GM18870 (cell line): ENCODE measurements around the gene NATD1.
A peak's percentile ranks its signal among the peaks of the same experiment; 100 is the strongest.

ENCODE experiments used
- ATAC-seq: cut with Tn5 transposase; IDR thresholded peaks from one replicate; pipeline ENCODE4 v1.9.1; 2021; ENCODE audit warnings: moderate library complexity; ENCODE audit not compliant: unreplicated experiment

The NATD1 gene

DNA sequence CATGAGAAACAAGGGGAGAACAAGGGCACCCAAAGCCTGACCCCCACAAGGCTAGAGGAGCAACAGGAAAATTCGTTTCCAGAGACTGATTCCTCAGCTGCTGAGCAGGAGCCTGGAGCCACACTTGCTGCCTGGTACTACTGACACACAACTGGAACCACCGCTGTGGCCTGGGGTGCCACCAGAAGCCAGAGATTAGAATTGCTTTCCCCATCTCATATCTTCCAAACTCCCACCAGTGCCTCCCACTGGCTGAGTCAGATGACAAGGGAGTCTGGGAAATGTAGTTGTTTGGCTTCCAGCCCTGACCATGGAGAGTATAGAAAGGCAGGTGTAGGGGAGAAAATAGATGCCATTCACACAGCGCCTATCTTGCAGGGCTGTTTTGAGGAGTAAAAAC lies 35.1 kb downstream of the NATD1 start:
- ATAC-seq = no peak

DNA sequence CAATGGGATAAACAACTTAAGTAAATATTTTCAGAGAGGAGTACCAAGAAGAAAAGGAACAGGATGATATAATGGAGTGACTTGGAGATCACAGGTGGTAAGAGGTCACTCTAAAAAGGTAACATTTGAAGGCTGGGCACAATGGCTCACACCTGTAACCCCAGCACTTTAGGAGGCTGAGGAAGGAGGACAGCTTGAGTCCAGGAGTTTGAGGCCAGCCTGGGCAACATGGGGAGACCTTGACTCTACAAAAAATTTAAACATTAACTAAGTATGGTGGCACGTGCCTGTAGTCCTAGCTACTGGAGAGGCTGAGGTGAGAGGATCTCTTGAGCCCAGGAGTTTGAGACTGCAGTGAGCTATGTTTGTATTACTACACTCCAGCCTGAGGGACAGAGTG lies 35.9 kb downstream of the NATD1 start:
- no peak for ATAC-seq

DNA sequence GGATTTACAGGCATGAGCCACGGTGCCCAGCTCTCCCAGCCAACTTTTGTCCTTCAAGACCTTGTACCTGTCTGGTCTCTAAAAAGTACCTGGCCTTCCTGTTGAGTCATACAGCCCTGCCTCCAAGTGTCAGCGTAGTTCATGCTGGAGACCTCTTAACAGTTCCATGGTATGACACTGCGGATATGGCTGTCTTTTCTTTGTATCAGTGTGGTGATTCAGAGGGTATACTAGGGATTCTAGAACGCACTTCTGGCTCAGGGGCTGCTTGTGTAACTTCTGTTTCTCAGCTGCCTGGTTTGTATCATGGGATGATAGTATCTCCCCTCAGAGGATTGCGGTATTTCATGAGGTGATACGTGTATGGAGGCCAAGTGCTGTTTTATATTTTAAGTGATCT lies 37.3 kb downstream of the NATD1 start:
- no peak for ATAC-seq

DNA sequence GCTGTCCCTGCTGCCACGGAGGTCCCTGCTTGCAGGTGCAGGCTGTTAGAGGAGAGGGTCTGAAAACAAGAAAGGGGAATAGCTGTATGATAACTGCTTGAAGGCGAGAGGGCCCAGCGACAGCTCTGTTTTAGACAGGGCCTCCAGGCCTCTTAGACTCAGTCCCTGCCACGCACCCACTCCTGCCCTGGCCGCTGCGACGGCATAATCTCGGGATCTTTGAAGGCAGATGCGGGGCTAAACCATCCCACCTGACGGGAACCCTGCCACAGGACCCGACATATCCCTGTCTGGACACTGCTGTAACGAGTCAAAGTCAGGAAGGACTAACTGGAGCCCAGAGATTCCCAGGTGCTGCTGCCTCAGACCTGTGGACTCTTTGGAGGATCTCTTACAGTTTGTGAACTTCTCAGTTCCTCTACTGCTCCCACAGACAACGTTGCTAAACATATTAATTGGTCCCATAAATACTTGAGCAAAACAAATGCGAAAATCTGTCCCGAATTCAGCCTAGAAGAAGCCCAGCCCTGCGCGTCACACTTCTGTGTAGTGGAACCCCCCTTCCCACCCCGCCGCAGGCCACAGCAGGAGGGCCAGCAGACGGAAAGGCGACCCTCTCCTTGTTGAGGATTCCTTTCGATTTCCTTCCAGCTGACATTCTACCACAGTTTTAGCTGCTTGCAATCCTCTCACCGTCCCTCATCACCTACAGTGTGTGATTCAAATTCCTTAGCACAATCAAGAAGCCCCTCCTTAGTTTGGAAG lies 38.3 kb downstream of the NATD1 start:
- ATAC-seq = peak; percentile 23

DNA sequence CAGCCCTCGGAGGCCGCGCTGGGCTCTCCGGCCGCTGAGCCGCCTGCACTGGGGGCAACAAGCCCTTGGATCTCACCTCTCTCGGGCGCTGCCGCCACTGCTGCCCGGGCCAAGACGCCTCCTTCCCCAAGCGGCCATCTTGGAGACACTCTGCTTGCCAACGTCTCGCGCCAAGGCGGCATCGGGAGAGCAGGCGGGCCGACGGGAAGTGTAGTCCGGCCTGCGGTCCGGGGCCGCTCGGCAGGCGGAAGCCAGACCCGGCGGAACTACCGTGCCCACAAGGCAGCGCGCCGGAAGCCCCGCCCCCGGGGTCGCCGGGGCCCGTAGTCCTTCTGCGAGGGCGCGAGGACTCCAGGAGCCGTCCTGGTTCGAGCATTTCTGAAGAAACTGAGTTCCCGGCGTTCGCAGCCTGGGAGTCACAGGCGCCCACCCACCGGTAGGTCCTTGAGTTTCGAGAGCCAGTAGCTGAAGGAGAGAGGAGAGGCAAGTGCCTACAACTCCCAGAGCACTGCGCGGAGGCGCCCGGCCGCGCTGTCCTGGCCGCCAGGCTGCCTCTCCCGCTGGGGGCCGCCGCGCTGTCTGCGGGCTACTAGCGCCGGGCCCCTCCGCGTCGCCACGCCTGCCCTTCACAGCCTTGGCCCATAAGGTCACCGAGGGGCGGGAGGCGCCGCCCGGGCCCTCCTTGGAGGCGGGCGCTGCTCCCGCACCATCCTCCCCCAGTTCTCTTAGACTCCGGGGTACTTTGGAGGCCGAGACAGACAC lies 39.0 kb downstream of the NATD1 start, which contains the start of gene TMEM11:
TMEM11 (minus strand) TSS at position 147 of the 762 bp plus-strand sequence; CDS start at position 138, 9 bp downstream.
- peak; percentile 77 for ATAC-seq

DNA sequence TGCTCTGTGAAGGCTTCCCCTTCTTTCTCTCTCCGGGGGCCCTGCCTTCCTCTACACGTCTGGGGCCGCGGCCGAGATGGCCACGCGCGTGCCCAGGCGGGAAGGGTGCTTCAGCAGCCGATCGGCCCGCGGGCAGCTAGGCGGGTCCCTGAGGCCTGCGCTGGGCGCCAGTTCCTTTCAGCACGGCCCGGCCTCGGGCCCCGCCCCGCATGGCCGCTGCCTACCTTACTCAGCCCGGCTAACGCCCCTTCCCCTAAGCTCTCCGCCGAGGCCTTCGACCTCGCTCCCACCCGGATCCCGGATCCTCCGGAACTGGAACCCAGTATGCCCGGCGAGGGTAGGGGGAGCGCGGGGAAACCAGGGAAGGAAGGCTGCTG lies 39.6 kb downstream of the NATD1 start:
- ATAC-seq = peak; percentile 9

DNA sequence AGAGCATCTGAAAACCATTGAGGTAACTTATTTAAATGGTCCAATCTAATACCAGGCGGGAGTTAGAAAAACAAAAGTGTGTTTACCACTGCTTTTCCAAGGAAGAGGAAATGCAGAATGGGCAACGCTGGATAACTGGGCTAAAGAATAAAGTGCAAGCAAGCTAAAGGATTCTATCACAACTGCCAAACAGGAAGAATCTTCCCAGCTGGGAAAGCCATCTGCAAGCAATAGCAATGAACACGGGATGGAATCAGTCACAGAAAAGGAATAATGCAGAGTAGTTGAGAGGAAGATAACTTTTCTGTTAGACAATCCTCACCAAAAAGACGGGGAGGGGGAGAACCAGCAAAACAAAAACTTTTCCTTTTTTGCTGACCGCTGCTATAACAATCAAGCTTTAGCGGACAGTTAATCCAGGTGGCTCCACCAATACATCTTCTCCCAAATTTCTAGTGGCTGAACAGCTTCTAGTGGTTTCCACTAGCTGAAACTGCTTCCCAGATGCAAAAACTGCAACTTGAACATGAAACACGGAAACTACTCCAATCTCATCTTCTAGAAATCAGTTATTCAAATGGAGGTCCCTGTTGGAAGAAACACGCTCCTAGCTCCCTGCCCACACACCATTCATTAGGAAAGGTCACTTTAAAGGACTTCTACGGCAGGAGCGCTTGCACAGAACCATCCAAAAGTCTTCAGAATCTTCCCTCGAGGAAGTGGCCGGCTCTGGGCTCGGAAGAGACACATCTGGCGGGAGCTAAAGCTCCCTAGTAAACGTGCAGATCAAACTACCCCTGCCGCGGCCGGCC lies 40.2 kb downstream of the NATD1 start:
- no peak for ATAC-seq

DNA sequence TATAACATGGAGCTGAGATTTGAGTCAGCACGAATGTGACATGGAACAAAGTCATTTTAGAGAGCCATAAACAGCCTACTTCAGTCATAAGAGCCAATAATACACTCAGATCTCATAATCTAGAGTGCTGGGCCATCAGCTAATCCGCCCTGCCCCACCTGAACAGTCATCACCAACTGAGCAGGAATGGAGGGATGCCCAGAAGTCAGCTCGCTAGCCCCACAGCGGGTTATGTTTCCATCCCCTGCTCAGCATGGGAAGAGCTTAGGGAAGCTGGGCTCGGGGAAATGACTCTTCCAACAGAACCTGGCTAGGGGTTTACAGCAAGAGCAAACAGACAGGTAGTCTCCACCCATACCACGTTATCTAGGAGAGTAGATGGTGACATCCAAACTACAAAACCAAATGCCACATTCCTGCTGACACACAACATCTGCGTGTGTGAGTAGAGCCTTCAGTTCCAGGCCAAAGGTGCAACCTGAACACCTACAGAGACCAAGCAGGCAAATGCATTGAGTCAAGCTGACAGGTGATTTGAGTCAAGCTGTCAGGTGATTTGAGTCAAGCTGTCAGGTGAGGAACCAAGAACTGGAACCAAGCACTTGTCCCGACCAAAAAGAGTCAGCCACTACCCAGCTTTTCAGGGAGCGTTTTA lies 41.3 kb downstream of the NATD1 start:
- no peak for ATAC-seq

DNA sequence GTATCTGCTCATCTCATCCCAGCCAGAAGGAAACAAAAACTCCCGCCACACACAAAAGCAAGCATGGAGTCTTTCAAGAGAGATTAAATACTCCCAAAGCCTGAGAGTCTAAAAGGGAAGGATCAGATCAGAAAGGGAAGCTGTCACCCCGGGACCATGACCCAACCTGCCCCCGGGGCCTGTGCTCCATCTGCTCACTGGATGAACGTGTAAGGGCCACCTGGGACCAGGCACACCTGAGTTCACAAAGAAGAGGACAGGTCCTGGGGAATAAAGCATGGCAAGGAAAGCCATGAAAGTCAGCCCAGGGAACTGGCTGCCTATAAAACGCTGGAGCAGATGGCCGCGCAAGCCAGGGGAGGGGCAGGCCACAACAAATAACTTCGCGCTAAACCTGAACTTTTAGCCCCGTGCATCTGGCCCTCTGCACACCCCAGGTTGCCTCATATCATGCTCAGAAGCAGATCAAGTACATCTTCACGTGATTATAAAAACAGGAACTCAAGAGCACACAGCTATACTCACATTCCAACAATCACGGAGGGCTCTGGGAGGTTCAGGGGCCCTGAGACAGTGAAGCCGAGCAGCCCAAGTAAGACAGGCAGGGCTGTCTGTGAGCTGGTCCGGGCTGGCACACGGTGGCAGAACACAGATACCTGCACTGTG lies 42.7 kb downstream of the NATD1 start:
- no peak for ATAC-seq

DNA sequence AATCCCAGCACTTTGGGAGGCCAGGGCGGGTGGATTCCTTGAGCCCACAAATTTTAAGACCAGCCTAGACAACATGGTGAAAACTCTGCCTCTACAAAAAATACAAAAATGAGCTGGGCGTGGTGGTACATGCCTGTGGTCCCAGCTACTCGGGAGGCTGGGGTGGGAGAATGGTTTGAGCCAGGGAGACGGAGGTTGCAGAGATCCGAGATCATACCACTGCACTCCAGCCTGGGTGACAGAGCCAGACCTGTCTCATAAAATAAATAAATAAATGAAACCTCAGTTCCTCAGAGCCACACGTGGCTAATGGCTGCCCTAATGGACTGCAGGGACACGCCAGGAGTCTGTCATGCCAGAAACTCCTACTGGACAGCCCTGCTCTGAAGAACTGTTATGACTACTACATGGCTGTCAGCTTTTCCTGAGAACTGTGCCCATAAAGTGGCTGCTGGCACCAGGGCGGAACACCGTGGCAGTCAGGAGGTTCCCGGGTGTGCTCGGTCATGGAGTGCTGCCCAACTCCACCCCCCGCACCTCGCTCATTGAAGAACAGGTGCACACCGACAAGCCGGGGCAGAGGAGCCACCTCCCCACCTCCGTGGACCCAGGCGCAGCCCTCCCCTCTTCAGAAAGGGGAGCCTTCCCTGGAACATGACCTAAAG lies 43.6 kb downstream of the NATD1 start:
- no peak for ATAC-seq

DNA sequence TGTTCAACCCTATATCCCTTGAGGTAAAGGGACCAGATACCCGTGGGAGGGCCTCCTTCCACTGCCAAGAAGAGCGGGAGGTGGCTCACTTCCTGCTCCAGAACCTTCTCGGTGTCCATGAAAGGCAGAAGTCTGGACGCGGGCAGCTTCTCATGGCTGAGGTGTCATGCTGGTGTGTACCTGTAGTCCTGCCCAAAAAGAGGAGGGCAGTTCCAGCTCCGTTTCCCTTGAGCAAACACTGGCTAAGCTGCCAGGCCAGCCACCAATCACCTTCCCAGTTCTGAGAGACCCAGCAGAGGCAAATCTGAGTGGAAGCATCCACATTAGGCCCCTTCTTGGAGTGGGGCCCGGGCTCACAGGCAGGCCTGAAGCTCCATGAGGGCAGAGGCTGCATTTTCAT lies 44.9 kb downstream of the NATD1 start:
- no peak for ATAC-seq

DNA sequence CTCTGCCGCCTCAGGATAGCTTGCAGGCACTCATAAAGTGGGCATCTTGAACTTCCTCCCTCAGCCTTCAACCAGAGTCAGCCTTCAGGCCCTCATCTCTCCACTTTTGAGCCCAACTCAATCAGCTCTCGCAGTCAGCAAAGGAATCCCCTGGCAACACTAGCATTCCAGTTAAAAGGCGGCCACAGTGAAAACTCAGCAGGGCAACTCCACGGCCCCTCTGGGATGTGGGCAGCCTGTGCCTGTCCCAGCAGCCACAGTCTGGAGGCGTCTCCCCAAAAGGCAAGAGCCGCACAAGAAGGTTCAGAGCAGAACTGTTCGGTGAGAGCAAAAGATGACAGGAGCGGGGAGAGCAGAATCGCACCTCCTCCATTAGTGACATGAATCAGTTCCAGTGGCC lies 48.3 kb downstream of the NATD1 start:
- no peak for ATAC-seq

DNA sequence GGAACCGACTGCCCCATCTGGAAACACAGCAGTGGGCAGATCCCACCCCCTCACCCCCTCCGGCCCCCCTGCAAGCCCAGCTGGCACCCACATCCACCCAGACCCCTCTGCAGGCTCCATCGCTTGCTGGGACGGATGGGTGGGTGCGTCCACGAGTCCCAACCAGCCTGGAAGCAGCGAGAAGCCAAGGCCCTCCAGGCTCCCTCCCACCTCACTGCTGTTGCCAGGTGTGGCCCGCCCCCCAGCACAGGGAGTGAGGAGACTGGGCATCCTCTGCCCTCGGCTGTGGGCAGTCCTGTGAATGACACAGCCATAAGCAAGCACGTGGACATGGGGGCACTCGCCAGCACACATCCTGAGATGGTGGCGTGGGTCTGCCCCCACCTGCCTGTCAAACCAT lies 50.7 kb downstream of the NATD1 start:
- no peak for ATAC-seq

DNA sequence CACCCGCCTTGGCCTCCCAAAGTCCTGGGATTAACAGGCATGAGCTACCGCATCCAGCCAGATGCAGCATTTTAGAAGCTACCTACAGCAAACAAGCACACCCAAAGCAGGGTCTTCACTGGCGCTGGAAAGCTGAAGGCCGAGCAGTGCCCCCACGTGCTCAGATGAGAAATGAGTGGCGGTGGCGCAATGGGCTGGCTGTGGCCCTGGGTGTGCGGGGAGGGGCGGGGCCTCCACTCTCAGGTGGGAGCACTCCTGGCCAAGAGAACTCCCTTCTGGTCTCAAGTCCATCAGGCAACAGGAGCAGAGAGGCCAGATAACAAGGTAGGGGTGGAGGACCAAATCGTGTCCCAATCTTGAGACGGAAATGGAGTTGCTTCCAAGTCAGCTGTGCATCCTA lies 51.3 kb downstream of the NATD1 start:
- no peak for ATAC-seq

DNA sequence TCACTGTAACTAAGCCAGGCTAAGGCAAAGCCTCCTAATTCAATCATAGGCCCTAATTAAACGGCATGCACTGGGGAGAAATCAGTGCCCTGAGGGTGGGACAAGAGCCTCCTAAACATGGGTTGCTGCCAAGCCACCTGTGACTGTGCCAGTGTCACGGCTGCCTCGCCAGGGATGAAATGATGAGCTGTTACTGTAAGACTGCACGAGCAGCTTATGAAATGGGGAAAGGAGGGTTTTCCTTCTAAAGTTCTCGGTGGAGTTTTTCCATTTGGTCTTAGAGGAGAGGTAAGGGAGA lies 52.0 kb downstream of the NATD1 start:
- ATAC-seq = no peak

DNA sequence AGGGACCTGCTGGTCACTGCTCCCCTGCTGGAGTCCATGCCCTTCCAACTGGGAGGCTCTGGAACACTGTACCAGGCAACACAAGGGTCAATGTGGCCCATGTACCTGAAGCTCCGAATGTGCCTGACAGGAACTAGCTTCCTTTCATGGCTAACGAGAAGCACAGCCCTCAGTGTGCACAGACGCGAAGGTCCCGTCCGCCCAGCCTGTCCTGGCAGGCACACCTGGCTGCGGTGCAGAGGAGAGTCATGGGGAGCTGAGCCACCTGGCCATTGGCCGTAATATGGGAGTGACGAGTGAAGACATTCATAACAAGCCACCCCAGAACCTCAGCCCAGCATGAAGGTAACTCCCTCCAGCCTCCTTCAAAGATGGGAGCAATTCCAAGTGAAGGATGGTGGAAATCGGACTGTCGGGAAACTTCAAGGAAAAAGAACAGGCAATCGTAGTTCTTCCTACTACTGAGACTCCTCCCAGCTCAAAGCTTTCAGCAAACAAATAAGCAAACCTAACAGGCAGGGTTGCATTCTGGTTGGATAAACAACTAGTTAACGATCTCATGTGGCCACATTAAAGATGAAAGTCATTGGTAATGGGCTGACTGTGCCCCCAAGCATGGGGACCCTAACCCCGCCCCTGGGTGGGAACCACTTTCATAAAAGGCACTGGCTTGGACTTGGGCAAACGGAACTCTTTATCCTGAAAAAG lies 52.5 kb downstream of the NATD1 start:
- no peak for ATAC-seq

DNA sequence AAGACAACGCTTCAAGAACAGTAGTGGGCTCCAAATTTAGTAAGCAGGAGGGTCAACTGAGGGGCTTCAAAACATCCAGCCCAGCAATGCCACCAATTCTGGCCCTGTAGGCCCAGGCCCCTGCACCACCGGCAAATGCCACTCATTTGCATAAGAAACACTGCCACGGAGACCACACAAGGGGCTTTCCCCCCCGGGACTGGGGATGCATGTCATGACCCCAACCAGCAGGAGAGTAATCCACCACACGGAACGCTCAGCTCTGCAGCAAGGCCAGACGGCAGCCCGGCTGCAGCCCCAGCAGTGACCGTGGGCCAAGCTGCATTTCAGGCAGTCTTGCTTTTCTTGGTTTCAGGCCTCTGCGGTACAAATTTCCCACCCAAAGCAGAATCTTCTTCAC lies 53.4 kb downstream of the NATD1 start:
- no peak for ATAC-seq

DNA sequence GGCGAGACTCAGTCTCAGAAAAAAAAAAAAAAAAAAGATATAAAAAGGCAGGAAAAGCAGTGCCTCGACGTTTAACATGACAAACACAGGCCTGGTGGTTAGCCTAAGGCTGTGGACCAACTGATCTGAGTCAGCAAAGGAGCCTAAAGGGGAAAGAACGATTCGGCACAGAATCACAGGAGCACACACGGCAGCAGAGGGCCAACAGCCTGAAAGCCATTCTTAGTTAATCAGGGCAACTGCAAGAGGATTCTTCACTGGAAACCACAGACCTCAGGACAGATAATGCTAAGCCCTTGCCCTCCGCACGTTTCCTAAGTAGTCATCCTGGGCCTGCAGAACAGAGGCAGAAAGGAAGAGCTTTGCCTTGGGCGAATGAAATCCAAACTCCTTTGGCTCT lies 53.9 kb downstream of the NATD1 start:
- no peak for ATAC-seq

DNA sequence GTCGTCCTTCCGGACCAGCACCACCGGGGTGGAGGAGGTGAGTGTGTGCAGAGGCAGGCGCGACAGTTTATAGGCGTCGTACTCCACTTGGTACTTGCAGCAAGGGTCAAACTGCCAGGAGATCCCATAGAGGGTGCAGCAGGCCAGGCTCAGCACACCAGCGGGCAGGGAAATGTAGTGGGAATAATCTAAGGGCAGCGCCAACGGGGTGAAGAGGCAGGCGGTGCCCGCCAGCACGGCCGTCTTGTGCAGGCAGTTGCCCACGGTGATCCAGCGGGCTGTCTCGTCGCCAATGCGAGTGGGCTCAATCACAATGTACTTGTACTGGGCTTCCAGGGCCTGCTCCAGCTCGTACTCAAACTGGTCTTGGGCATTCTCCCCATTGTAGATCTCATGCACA lies 54.8 kb downstream of the NATD1 start:
- no peak for ATAC-seq

DNA sequence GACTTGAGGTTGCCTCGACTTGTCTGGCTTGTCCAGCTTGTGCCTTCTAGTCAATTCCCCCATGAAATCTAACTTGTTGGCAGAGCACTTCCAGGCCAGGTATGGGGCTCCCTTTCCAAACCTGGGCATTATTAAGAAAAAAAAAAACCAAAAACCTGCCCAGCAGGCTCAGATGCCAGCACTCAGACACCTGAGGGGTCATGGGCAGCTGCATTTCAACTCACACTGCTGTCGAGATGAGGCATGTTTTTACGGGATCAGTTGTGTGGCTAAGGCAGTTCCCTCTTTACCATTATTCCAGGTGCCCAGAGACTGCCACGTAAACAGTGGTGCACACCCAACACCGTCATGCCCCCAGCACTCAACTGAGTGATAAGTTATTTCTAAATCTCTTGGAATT lies 57.1 kb downstream of the NATD1 start:
- ATAC-seq = no peak
